ENCODE measurements around the gene SAMD8.

DNA sequence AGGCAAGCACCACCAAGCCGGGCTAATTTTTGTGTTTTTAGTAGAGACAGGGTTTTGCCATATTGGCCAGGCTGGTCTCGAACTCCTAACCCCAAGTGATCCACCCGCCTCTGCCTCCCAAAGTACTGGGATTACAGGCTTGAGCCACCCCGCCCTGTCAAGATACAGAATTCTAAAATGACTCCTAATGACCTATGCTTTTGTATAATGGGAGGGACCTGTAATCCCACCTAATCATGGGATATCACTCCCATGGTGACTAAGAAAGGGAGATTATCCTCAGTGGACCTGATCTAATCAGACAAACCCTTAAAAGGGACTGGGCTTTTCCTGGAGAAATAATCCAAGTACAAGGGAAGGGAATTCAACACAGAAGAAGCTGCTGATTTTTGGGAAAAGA is 28.8 kb downstream of the SAMD8 start:
- TF ChIP-seq CTCF (IDR thresholded peaks at IDR 0.05) (no peak), POLR2A (IDR thresholded peaks at IDR 0.05) (no peak)

All from thyroid gland (tissue), 4 donors.